Fibroblast of villous mesenchyme (primary cell): Measurements from ENCODE around the gene FAM236B. TPM values are rescaled to one million over a fixed set of nuclear protein-coding genes. Genes with fewer than 3 reads are reported as not detected.
"Not testable (repeated sequence)": the region's sequence is repeated elsewhere in the genome, so short reads cannot be mapped to it uniquely, and the experiment has no call there.

ENCODE experiments used
- DNase-seq: peaks from one replicate; pipeline ENCODE4 v3.0.0-alpha.2; 2010; ENCODE audit warnings: low read depth
- H3K4me3 ChIP-seq: 2 replicates; pipeline ENCODE4 v1.5.1; 2011; ENCODE audit warnings: low read depth, mild to moderate bottlenecking, low read length
- CTCF ChIP-seq: IDR thresholded peaks from 2 replicates; pipeline ENCODE4 v1.5.1; 2012; ENCODE audit warnings: low read depth, mild to moderate bottlenecking, low read length; ENCODE audit not compliant: insufficient read depth
- total RNA-seq: library from RNA; depleted of rRNA; stranded (reverse); fragments of >200 nt; gene quantifications from 2 replicates; pipeline ENCODE4 v1.2.3, GENCODE V29; 2012

FAM236B gene
- not detected in 2 replicates for total RNA-seq

- H3K4me3 ChIP-seq, DNase-seq: not testable (repeated sequence)
Observed at GRCh38 chrX:72782560-72782959, at the start of gene FAM236B. Gene FAM236B (minus strand): TSS chrX:72782660. CDS start chrX:72782560, 100 bp downstream.

- not testable (repeated sequence) for DNase-seq, H3K4me3 ChIP-seq
Observed at GRCh38 chrX:72830701-72831100, 48.2 kb upstream of the FAM236B start.

GRCh38 chrX:72808110-72808509 is 25.6 kb upstream of the FAM236B start, which contains the start of gene FAM236D:
Gene FAM236D (minus strand): TSS chrX:72808210. CDS start chrX:72808110, 100 bp downstream.
- not testable (repeated sequence) for DNase-seq, H3K4me3 ChIP-seq

GRCh38 chrX:72790390-72790789 is 7.9 kb upstream of the FAM236B start:
- not testable (repeated sequence) for DNase-seq, H3K4me3 ChIP-seq

- H3K4me3 ChIP-seq, DNase-seq: not testable (repeated sequence)
Observed at GRCh38 chrX:72788142-72788541, 5.7 kb upstream of the FAM236B start.

- not testable (repeated sequence) for DNase-seq, H3K4me3 ChIP-seq
Observed at GRCh38 chrX:72783964-72784363, 1.5 kb upstream of the FAM236B start.

- not testable (repeated sequence) for H3K4me3 ChIP-seq, DNase-seq
Observed at GRCh38 chrX:72783365-72783936, 991 bp upstream of the FAM236B start.

GRCh38 chrX:72778146-72778545 is 4.3 kb downstream of the FAM236B start:
- H3K4me3 ChIP-seq, DNase-seq: not testable (repeated sequence)

- DNase-seq, H3K4me3 ChIP-seq: not testable (repeated sequence)
Observed at GRCh38 chrX:72777467-72777790, 5.0 kb downstream of the FAM236B start.

- not testable (repeated sequence) for DNase-seq, H3K4me3 ChIP-seq
Observed at GRCh38 chrX:72776653-72777466, 5.6 kb downstream of the FAM236B start, which contains the start of gene DMRTC1B. Gene DMRTC1B (plus strand): TSS chrX:72776890. CDS start chrX:72845136, 68,246 bp downstream.

GRCh38 chrX:72760454-72760853 is 22.0 kb downstream of the FAM236B start:
- H3K4me3 ChIP-seq, DNase-seq: not testable (repeated sequence)

GRCh38 chrX:72748545-72748944 is 33.9 kb downstream of the FAM236B start:
- H3K4me3 ChIP-seq, DNase-seq: not testable (repeated sequence)

- H3K4me3 ChIP-seq = not testable (repeated sequence)
Observed at GRCh38 chrX:72745546-72745945, 36.9 kb downstream of the FAM236B start.

GRCh38 chrX:72735561-72735960 is 46.9 kb downstream of the FAM236B start:
- no peak for DNase-seq
- no peak for TF ChIP-seq CTCF
- H3K4me3 ChIP-seq = no peak overlapping the region

More at GRCh38 chrX:72745546-72745945, 36.9 kb downstream of the FAM236B start:
- not testable (repeated sequence) for DNase-seq

- not testable (repeated sequence) for DNase-seq
Observed at GRCh38 chrX:72733636-72734035, 48.8 kb downstream of the FAM236B start.

More at GRCh38 chrX:72733636-72734035, 48.8 kb downstream of the FAM236B start:
- not testable (repeated sequence) for H3K4me3 ChIP-seq
